Measurements from ENCODE around the gene BLTP2.
"Not testable (repeated sequence)": the region's sequence is repeated elsewhere in the genome, so short reads cannot be mapped to it uniquely, and the experiment has no call there.

Gene BLTP2

GRCh38 chr17:28669918-28670317 is 25.0 kb upstream of the BLTP2 start:
- Histone ChIP-seq H3K9ac (ENCODE audit: low read depth in 1 of 2, low read length in 2 of 2) (no peak overlapping the region), H3K9me3 (ENCODE audit: control insufficient read depth in 1 of 2, low read length in 2 of 2) (no peaks in the 10 kb centered on the region), H3K27me3 (ENCODE audit: control insufficient read depth in 1 of 2, insufficient read depth in 2 of 2, low read length in 2 of 2) (no peaks in the 10 kb centered on the region), H3K36me3 (ENCODE audit: control insufficient read depth in 1 of 2, insufficient read depth in 2 of 2, low read length in 2 of 2) (peaks cover 37 to 64% of the 10 kb centered on the region in 2 donors), H3K27ac (ENCODE audit: low read depth, low read length) (no peak overlapping the region), H3K4me3 (ENCODE audit: low read depth in 1 of 2, low read length in 2 of 2) (no peak overlapping the region), H3K4me1 (ENCODE audit: control insufficient read depth in 1 of 2, insufficient read depth in 2 of 2, low read length in 2 of 2) (no peaks in the 10 kb centered on the region)

- peaks cover 19 to 44% of the 10 kb centered on the region in 2 donors for H3K36me3 ChIP-seq (ENCODE audit: control insufficient read depth in 1 of 2, insufficient read depth in 2 of 2, low read length in 2 of 2)
- no peaks in the 10 kb centered on the region for H3K27me3 ChIP-seq (ENCODE audit: control insufficient read depth in 1 of 2, insufficient read depth in 2 of 2, low read length in 2 of 2)
- no peak overlapping the region for H3K4me3 ChIP-seq (ENCODE audit: low read depth in 1 of 2, low read length in 2 of 2)
- no peaks in the 10 kb centered on the region for H3K9me3 ChIP-seq (ENCODE audit: control insufficient read depth in 1 of 2, low read length in 2 of 2)
- H3K4me1 ChIP-seq (ENCODE audit: control insufficient read depth in 1 of 2, insufficient read depth in 2 of 2, low read length in 2 of 2) = peaks cover 8 to 12% of the 10 kb centered on the region in 2 donors
- no peak overlapping the region for H3K9ac ChIP-seq (ENCODE audit: low read depth in 1 of 2, low read length in 2 of 2)
- H3K27ac ChIP-seq (ENCODE audit: low read depth, low read length) = no peak overlapping the region
Measured at GRCh38 chr17:28667870-28668269, 22.9 kb upstream of the BLTP2 start.

GRCh38 chr17:28665994-28666393 is 21.0 kb upstream of the BLTP2 start:
- H3K27ac ChIP-seq (ENCODE audit: low read depth, low read length) = no peak overlapping the region
- H3K36me3 ChIP-seq (ENCODE audit: control insufficient read depth in 1 of 2, insufficient read depth in 2 of 2, low read length in 2 of 2) = peaks cover 8 to 26% of the 10 kb centered on the region in 2 donors
- H3K4me1 ChIP-seq (ENCODE audit: control insufficient read depth in 1 of 2, insufficient read depth in 2 of 2, low read length in 2 of 2) = peaks cover 12 to 19% of the 10 kb centered on the region in 2 donors

GRCh38 chr17:28663723-28664122 is 18.8 kb upstream of the BLTP2 start:
- no peaks in the 10 kb centered on the region for H3K27me3 ChIP-seq (ENCODE audit: control insufficient read depth in 1 of 2, insufficient read depth in 2 of 2, low read length in 2 of 2)
- no peak overlapping the region for H3K27ac ChIP-seq (ENCODE audit: low read depth, low read length)
- peaks cover 0 to 17% of the 10 kb centered on the region in 2 donors for H3K36me3 ChIP-seq (ENCODE audit: control insufficient read depth in 1 of 2, insufficient read depth in 2 of 2, low read length in 2 of 2)
- peak overlapping the region in 1 of 2 donors; percentile 96 for H3K9ac ChIP-seq (ENCODE audit: low read depth in 1 of 2, low read length in 2 of 2)
- H3K4me1 ChIP-seq (ENCODE audit: control insufficient read depth in 1 of 2, insufficient read depth in 2 of 2, low read length in 2 of 2) = peaks cover 13 to 26% of the 10 kb centered on the region in 2 donors
- H3K9me3 ChIP-seq (ENCODE audit: control insufficient read depth in 1 of 2, low read length in 2 of 2) = no peaks in the 10 kb centered on the region
- peak overlapping the region; percentile 48 to 96 for H3K4me3 ChIP-seq (ENCODE audit: low read depth in 1 of 2, low read length in 2 of 2)

More at GRCh38 chr17:28665994-28666393, 21.0 kb upstream of the BLTP2 start:
- Histone ChIP-seq H3K4me3 (ENCODE audit: low read depth in 1 of 2, low read length in 2 of 2) (no peak overlapping the region), H3K9ac (ENCODE audit: low read depth in 1 of 2, low read length in 2 of 2) (no peak overlapping the region), H3K27me3 (ENCODE audit: control insufficient read depth in 1 of 2, insufficient read depth in 2 of 2, low read length in 2 of 2) (no peaks in the 10 kb centered on the region), H3K9me3 (ENCODE audit: control insufficient read depth in 1 of 2, low read length in 2 of 2) (no peaks in the 10 kb centered on the region)

- Histone ChIP-seq H3K9ac (ENCODE audit: low read depth in 1 of 2, low read length in 2 of 2) (peak overlapping the region; percentile 96 to 99), H3K4me3 (ENCODE audit: low read depth in 1 of 2, low read length in 2 of 2) (peak overlapping the region; percentile 96 to 98), H3K36me3 (ENCODE audit: control insufficient read depth in 1 of 2, insufficient read depth in 2 of 2, low read length in 2 of 2) (peaks cover 0 to 14% of the 10 kb centered on the region in 2 donors), H3K27me3 (ENCODE audit: control insufficient read depth in 1 of 2, insufficient read depth in 2 of 2, low read length in 2 of 2) (no peaks in the 10 kb centered on the region), H3K27ac (ENCODE audit: low read depth, low read length) (peak overlapping the region; percentile 95), H3K9me3 (ENCODE audit: control insufficient read depth in 1 of 2, low read length in 2 of 2) (no peaks in the 10 kb centered on the region), H3K4me1 (ENCODE audit: control insufficient read depth in 1 of 2, insufficient read depth in 2 of 2, low read length in 2 of 2) (peaks cover 13 to 26% of the 10 kb centered on the region in 2 donors)
Measured at GRCh38 chr17:28662527-28662829, 17.5 kb upstream of the BLTP2 start.

- Histone ChIP-seq H3K9me3 (ENCODE audit: control insufficient read depth in 1 of 2, low read length in 2 of 2) (no peaks in the 10 kb centered on the region), H3K36me3 (ENCODE audit: control insufficient read depth in 1 of 2, insufficient read depth in 2 of 2, low read length in 2 of 2) (peaks cover 0 to 14% of the 10 kb centered on the region in 2 donors), H3K27ac (ENCODE audit: low read depth, low read length) (peak within 1 kb of the TSS; percentile 95), H3K4me3 (ENCODE audit: low read depth in 1 of 2, low read length in 2 of 2) (peak within 1 kb of the TSS; percentile 96 to 98), H3K4me1 (ENCODE audit: control insufficient read depth in 1 of 2, insufficient read depth in 2 of 2, low read length in 2 of 2) (peaks cover 13 to 26% of the 10 kb centered on the region in 2 donors), H3K9ac (ENCODE audit: low read depth in 1 of 2, low read length in 2 of 2) (peak within 1 kb of the TSS; percentile 96 to 99), H3K27me3 (ENCODE audit: control insufficient read depth in 1 of 2, insufficient read depth in 2 of 2, low read length in 2 of 2) (no peaks in the 10 kb centered on the region)
Measured at GRCh38 chr17:28661635-28662526, 16.9 kb upstream of the BLTP2 start, which contains the start of the genes SDF2 and SUPT6H. TSS of gene SDF2 (minus strand) at chr17:28661906. CDS start at chr17:28661876, 30 bp downstream. TSS of gene SUPT6H (plus strand) at chr17:28662205. CDS start at chr17:28673402, 11,197 bp downstream.

- H3K9me3 ChIP-seq (ENCODE audit: control insufficient read depth in 1 of 2, low read length in 2 of 2); H3K27me3 ChIP-seq (ENCODE audit: control insufficient read depth in 1 of 2, insufficient read depth in 2 of 2, low read length in 2 of 2); H3K4me3 ChIP-seq (ENCODE audit: low read depth in 1 of 2, low read length in 2 of 2); H3K9ac ChIP-seq (ENCODE audit: low read depth in 1 of 2, low read length in 2 of 2); H3K27ac ChIP-seq (ENCODE audit: low read depth, low read length): not testable (repeated sequence)
- peaks cover 13 to 26% of the 10 kb centered on the region in 2 donors for H3K4me1 ChIP-seq (ENCODE audit: control insufficient read depth in 1 of 2, insufficient read depth in 2 of 2, low read length in 2 of 2)
- peaks cover 4 to 13% of the 10 kb centered on the region in 2 donors for H3K36me3 ChIP-seq (ENCODE audit: control insufficient read depth in 1 of 2, insufficient read depth in 2 of 2, low read length in 2 of 2)
Measured at GRCh38 chr17:28659497-28659881, 14.5 kb upstream of the BLTP2 start.

GRCh38 chr17:28658766-28659496 is 14.0 kb upstream of the BLTP2 start:
- not testable (repeated sequence) for H3K27ac ChIP-seq (ENCODE audit: low read depth, low read length); H3K4me3 ChIP-seq (ENCODE audit: low read depth in 1 of 2, low read length in 2 of 2); H3K9me3 ChIP-seq (ENCODE audit: control insufficient read depth in 1 of 2, low read length in 2 of 2); H3K27me3 ChIP-seq (ENCODE audit: control insufficient read depth in 1 of 2, insufficient read depth in 2 of 2, low read length in 2 of 2); H3K9ac ChIP-seq (ENCODE audit: low read depth in 1 of 2, low read length in 2 of 2)
- Histone ChIP-seq H3K4me1 (ENCODE audit: control insufficient read depth in 1 of 2, insufficient read depth in 2 of 2, low read length in 2 of 2) (peaks cover 13 to 24% of the 10 kb centered on the region in 2 donors), H3K36me3 (ENCODE audit: control insufficient read depth in 1 of 2, insufficient read depth in 2 of 2, low read length in 2 of 2) (peaks cover 4 to 17% of the 10 kb centered on the region in 2 donors)

GRCh38 chr17:28658342-28658741 is 13.4 kb upstream of the BLTP2 start:
- Histone ChIP-seq H3K4me1 (ENCODE audit: control insufficient read depth in 1 of 2, insufficient read depth in 2 of 2, low read length in 2 of 2) (peaks cover 10 to 18% of the 10 kb centered on the region in 2 donors), H3K36me3 (ENCODE audit: control insufficient read depth in 1 of 2, insufficient read depth in 2 of 2, low read length in 2 of 2) (peaks cover 4 to 21% of the 10 kb centered on the region in 2 donors)
- not testable (repeated sequence) for H3K9me3 ChIP-seq (ENCODE audit: control insufficient read depth in 1 of 2, low read length in 2 of 2); H3K27me3 ChIP-seq (ENCODE audit: control insufficient read depth in 1 of 2, insufficient read depth in 2 of 2, low read length in 2 of 2); H3K4me3 ChIP-seq (ENCODE audit: low read depth in 1 of 2, low read length in 2 of 2); H3K9ac ChIP-seq (ENCODE audit: low read depth in 1 of 2, low read length in 2 of 2); H3K27ac ChIP-seq (ENCODE audit: low read depth, low read length)

GRCh38 chr17:28657756-28658155 is 12.8 kb upstream of the BLTP2 start:
- Histone ChIP-seq H3K4me3 (ENCODE audit: low read depth in 1 of 2, low read length in 2 of 2) (no peak overlapping the region), H3K27ac (ENCODE audit: low read depth, low read length) (no peak overlapping the region), H3K9ac (ENCODE audit: low read depth in 1 of 2, low read length in 2 of 2) (no peak overlapping the region), H3K9me3 (ENCODE audit: control insufficient read depth in 1 of 2, low read length in 2 of 2) (no peaks in the 10 kb centered on the region), H3K27me3 (ENCODE audit: control insufficient read depth in 1 of 2, insufficient read depth in 2 of 2, low read length in 2 of 2) (no peaks in the 10 kb centered on the region), H3K36me3 (ENCODE audit: control insufficient read depth in 1 of 2, insufficient read depth in 2 of 2, low read length in 2 of 2) (peaks cover 4 to 21% of the 10 kb centered on the region in 2 donors), H3K4me1 (ENCODE audit: control insufficient read depth in 1 of 2, insufficient read depth in 2 of 2, low read length in 2 of 2) (peaks cover 5 to 13% of the 10 kb centered on the region in 2 donors)
